K562 (cell line): Measurements from ENCODE around the gene MPIG6B. TPM values are rescaled to one million over a fixed set of nuclear protein-coding genes. Genes with fewer than 3 reads are reported as not detected.

Experiments
- ARID1B ChIP-seq: fragments of 450-650 bp; IDR thresholded peaks from 2 replicates; pipeline ENCODE4 v1.6.1; 2016; ENCODE audit warnings: antibody characterized with exemption, mild to moderate bottlenecking, inconsistent platforms
- BRCA1 ChIP-seq, 2 experiments: fragments of 450-650 bp in 1 of 2; sonication (generic) in 1 of 2; formaldehyde crosslinking in 1 of 2; IDR thresholded peaks; 2 replicates each; pipeline versions ENCODE4 v1.5.0 to v1.6.1; 2017 to 2020; ENCODE audit warnings: mild to moderate bottlenecking in 1 of 2, missing genetic modification reagents in 1 of 2
- CREB3 ChIP-seq: fragments of 450-650 bp; conservative IDR thresholded peaks from 2 replicates; pipeline ENCODE4 v1.6.1; 2016; ENCODE audit warnings: missing genetic modification characterization, low read depth, mild to moderate bottlenecking, missing compliant biosample characterization, moderate library complexity
- E2F3 ChIP-seq: fragments of 250-450 bp; sonication (Bioruptor Pico); IDR thresholded peaks from 2 replicates; pipeline ENCODE4 v1.4.0; 2020; ENCODE audit warnings: mild to moderate bottlenecking
- HMGN3 ChIP-seq: IDR thresholded peaks from 2 replicates; pipeline ENCODE4 v1.6.1; 2011; ENCODE audit warnings: borderline replicate concordance, low read depth, mild to moderate bottlenecking, mixed read lengths, low read length; ENCODE audit not compliant: insufficient read length; ENCODE audit errors: extremely low read depth
- HSF4 ChIP-seq: fragments of 250-450 bp; sonication (Bioruptor Pico); IDR thresholded peaks from 2 replicates; pipeline ENCODE4 v2.1.2; 2022; ENCODE audit warnings: mild to moderate bottlenecking, moderate library complexity, borderline replicate concordance
- KLF10 ChIP-seq: fragments of 250-450 bp; sonication (Bioruptor Pico); IDR thresholded peaks from 2 replicates; pipeline ENCODE4 v1.6.1; 2021; ENCODE audit warnings: matching md5 sums
- POLR2A ChIP-seq: fragments of 450-650 bp; conservative IDR thresholded peaks from 2 replicates; pipeline ENCODE4 v1.6.1; 2016
- POLR2AphosphoS2 ChIP-seq: IDR thresholded peaks from 2 replicates; pipeline ENCODE4 v1.6.1; 2012; ENCODE audit warnings: low read length, improper control_type of control experiment
- SFPQ ChIP-seq: fragments of 200-400 bp; formaldehyde crosslinking; IDR thresholded peaks from 2 replicates; pipeline ENCODE4 v1.6.1; 2017; ENCODE audit warnings: mild to moderate bottlenecking, low read depth, low read length, moderate library complexity
- SMARCB1 ChIP-seq: IDR thresholded peaks from 2 replicates; pipeline ENCODE4 v1.6.1; 2011; ENCODE audit warnings: improper control_type of control experiment, low read depth; ENCODE audit not compliant: insufficient read length
- TRIM28 ChIP-seq: fragments of 450-650 bp; IDR thresholded peaks from 2 replicates; pipeline ENCODE4 v1.6.1; 2017
- ZBTB2 ChIP-seq: fragments of 450-650 bp; IDR thresholded peaks from 2 replicates; pipeline ENCODE4 v1.6.1; 2016; ENCODE audit warnings: antibody characterized with exemption
- ZBTB43 ChIP-seq: sonication (generic); formaldehyde crosslinking; IDR thresholded peaks from 2 replicates; pipeline ENCODE4 v1.8.0; 2023; ENCODE audit warnings: mild to moderate bottlenecking, missing genetic modification reagents
- ZNF197 ChIP-seq: fragments of 200-800 bp; sonication (Bioruptor generic); IDR thresholded peaks from 2 replicates; pipeline ENCODE4 v1.6.1; 2016; ENCODE audit warnings: low read depth, missing genetic modification characterization, missing compliant biosample characterization
- ZNF212 ChIP-seq: fragments of 450-650 bp; formaldehyde crosslinking; IDR thresholded peaks from 2 replicates; pipeline ENCODE4 v1.4.0; 2020; ENCODE audit warnings: mild to moderate bottlenecking
- polyA plus RNA-seq, 8 experiments: library from polyadenylated mRNA; depleted of rRNA in 4 of 8; stranded (reverse) in 5 of 8; unstranded in 3 of 8; fragments of >200 nt; fragmentation: Nextera tagmentation in 2 of 8; fragmentation: Illumina TruSeq in 1 of 8; extraction: Ambion mirVana in 2 of 8; extraction: Trizol in 1 of 8; gene quantifications; 2 replicates each; pipeline versions ENCODE4 v1.2.1 to v1.2.3, GENCODE V29; 2011 to 2014; ENCODE audit warnings: inconsistent platforms in 1 of 8, missing spikeins in 1 of 8
- total RNA-seq, 7 experiments: library from RNA; depleted of rRNA in 6 of 7; stranded (reverse); fragments of >200 nt in 6 of 7; fragmentation: Illumina TruSeq in 2 of 7; extraction: Trizol in 2 of 7; gene quantifications; 2 replicates each; pipeline versions ENCODE4 v1.2.1 to v1.2.3, GENCODE V29; 2011 to 2021; ENCODE audit warnings: low replicate concordance in 1 of 7
- TF ChIP-seq, protein P1 (sequence below), 3 experiments: fragments of 200-800 bp in 1 of 3; sonication (Bioruptor generic) in 1 of 3; sonication (generic) in 1 of 3; formaldehyde crosslinking in 1 of 3; IDR thresholded peaks; 2 replicates each; pipeline versions ENCODE4 v1.6.1 to v1.8.0; 2016 to 2022; ENCODE audit warnings: mild to moderate bottlenecking in 2 of 3, missing compliant biosample characterization in 2 of 3, missing genetic modification characterization in 2 of 3, missing genetic modification reagents in 1 of 3
- TF ChIP-seq, protein P2 (sequence below), 3 experiments: IDR thresholded peaks in 2 of 3; conservative IDR thresholded peaks in 1 of 3; 2 replicates each; pipeline ENCODE4 v1.5.1; 2011 to 2012; ENCODE audit warnings: low read length in 3 of 3, mild to moderate bottlenecking in 3 of 3, control low read depth in 2 of 3, improper control_type of control experiment in 1 of 3, inconsistent platforms in 1 of 3, low read depth in 1 of 3, mixed read lengths in 1 of 3, moderate library complexity in 1 of 3; ENCODE audit not compliant: insufficient read depth in 2 of 3

The MPIG6B gene
- total and polyA plus RNA-seq, 9 of the 15 experiments (the other 6 are each of a cell fraction or from before 2014, with no cell fraction given), result 0.11 to 1.2 (median 0.28) TPM; not detected in 1

- TF ChIP-seq BRCA1 (IDR thresholded peaks at IDR 0.05) (no peak), BRCA1 (CRISPR knock-in tag; IDR thresholded peaks at IDR 0.05) (peak; percentile 63; the same call in 1 of the 2 replicates), TRIM28 (peak; percentile 45; the same call in 1 of the 2 replicates), SFPQ (no peak), ZNF197 (0 out of 2 replicates have a peak, but pooled peaks have one; percentile 36), ARID1B (peak; percentile 60), POLR2A (no peak), ZBTB2 (peak; percentile 73), KLF10 (CRISPR knock-in tag) (no peak), ZNF212 (no peak), SMARCB1 (peak; percentile 58), HMGN3 (peak; percentile 27), ZBTB43 (CRISPR knock-in tag) (peak; percentile 93), HSF4 (no peak), CREB3 (tag) (no peak), E2F3 (CRISPR knock-in tag) (peak; percentile 19; the same call in 1 of the 2 replicates), POLR2AphosphoS2 (no peak)
- TF ChIP-seq, protein P1, sequence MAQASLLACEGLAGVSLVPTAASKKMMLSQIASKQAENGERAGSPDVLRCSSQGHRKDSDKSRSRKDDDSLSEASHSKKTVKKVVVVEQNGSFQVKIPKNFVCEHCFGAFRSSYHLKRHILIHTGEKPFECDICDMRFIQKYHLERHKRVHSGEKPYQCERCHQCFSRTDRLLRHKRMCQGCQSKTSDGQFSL (CRISPR knock-in tag; IDR thresholded peaks at IDR 0.05), result peak; percentile 89
- TF ChIP-seq, protein P1 (tag; IDR thresholded peaks at IDR 0.05), result no peak
- TF ChIP-seq, protein P2, sequence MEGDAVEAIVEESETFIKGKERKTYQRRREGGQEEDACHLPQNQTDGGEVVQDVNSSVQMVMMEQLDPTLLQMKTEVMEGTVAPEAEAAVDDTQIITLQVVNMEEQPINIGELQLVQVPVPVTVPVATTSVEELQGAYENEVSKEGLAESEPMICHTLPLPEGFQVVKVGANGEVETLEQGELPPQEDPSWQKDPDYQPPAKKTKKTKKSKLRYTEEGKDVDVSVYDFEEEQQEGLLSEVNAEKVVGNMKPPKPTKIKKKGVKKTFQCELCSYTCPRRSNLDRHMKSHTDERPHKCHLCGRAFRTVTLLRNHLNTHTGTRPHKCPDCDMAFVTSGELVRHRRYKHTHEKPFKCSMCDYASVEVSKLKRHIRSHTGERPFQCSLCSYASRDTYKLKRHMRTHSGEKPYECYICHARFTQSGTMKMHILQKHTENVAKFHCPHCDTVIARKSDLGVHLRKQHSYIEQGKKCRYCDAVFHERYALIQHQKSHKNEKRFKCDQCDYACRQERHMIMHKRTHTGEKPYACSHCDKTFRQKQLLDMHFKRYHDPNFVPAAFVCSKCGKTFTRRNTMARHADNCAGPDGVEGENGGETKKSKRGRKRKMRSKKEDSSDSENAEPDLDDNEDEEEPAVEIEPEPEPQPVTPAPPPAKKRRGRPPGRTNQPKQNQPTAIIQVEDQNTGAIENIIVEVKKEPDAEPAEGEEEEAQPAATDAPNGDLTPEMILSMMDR (IDR thresholded peaks at IDR 0.05 in 2 of 3, conservative IDR thresholded peaks at IDR 0.05 in 1 of 3; ENCODE audit: insufficient read depth in 2 of 3, low read depth in 1 of 3, low read length in 3 of 3), result peak; percentile 98 to 100 (median 99)
These were observed 46.7 kb downstream of the MPIG6B start (continued) for GRCh38 chr6:31769684-31770371.
